ENCODE data around the gene ATXN1.

DNA sequence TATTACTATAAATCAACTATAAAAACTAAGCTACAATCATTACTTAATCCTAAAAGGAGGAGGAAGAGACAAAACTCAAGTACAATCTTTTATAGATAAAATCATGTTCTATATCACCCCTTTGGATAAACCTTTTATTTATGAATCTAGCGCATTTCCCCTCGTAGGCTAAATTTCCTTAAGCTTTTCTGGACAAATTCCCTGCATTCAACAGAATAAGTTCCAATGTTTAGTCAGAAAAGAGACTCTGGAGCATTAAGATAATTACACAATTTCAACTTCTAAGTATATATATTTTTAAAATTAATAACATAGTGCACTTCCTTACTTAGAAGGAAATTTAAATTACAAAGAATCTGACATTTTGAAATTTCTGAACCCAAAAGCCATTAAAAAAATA is 37.9 kb downstream of the ATXN1 start:
- TF ChIP-seq FOXM1 (IDR thresholded peaks at IDR 0.05; ENCODE audit: borderline replicate concordance) (no peak), LEF1 (IDR thresholded peaks at IDR 0.05; ENCODE audit: borderline replicate concordance) (no peak), SP1 (IDR thresholded peaks at IDR 0.05) (no peak), ARNT (IDR thresholded peaks at IDR 0.05) (no peak)

All from HEK293T (cell line).